H1 (cell line): ENCODE results near the gene GABRR3. TPM values are rescaled to one million over a fixed set of nuclear protein-coding genes. Genes with fewer than 3 reads are reported as not detected.

Experiments
- CBX8 ChIP-seq: fragments of 300-800, 300-1000 bp; sonication (generic); IDR thresholded peaks from 2 replicates; pipeline ENCODE4 v1.7.1; 2016; ENCODE audit warnings: low read depth, low read length, borderline replicate concordance
- GABPA ChIP-seq: IDR thresholded peaks from 2 replicates; pipeline ENCODE4 v1.6.1; 2011; ENCODE audit warnings: mild to moderate bottlenecking, low read length, moderate library complexity, borderline replicate concordance; ENCODE audit not compliant: insufficient read depth
- HDAC2 ChIP-seq, 2 experiments: fragments of 300-600 bp in 1 of 2; sonication (generic) in 1 of 2; IDR thresholded peaks; 2 replicates each; pipeline ENCODE4 v1.6.1; 2011 to 2012; ENCODE audit warnings: low read depth in 2 of 2, low read length in 2 of 2, mild to moderate bottlenecking in 2 of 2, moderate library complexity in 2 of 2, borderline replicate concordance in 1 of 2, inconsistent platforms in 1 of 2
- KDM1A ChIP-seq: fragments of 200-600, 300-600 bp; sonication (generic); IDR thresholded peaks from 2 replicates; pipeline ENCODE4 v1.7.1; 2016; ENCODE audit warnings: mild to moderate bottlenecking, low read length, borderline replicate concordance
- POLR2A ChIP-seq, 2 experiments: IDR thresholded peaks; 1 replicate in 1 of 2; 2 replicates in 1 of 2; pipeline ENCODE4 v1.6.1; 2011; ENCODE audit warnings: low read depth in 2 of 2, low read length in 2 of 2, mild to moderate bottlenecking in 2 of 2; ENCODE audit errors: control extremely low read depth in 1 of 2
- TAF7 ChIP-seq: optimal IDR thresholded peaks from 2 replicates; pipeline ENCODE3; 2011; ENCODE audit warnings: low read depth, mild to moderate bottlenecking, inconsistent platforms, low read length, moderate library complexity, borderline replicate concordance
- polyA plus RNA-seq, 7 experiments: library from polyadenylated mRNA; depleted of rRNA in 3 of 7; stranded (reverse) in 5 of 7; unstranded in 2 of 7; fragments of >200 nt in 5 of 7; fragments of 200-250 nt in 2 of 7; gene quantifications; 1 replicate in 5 of 7; 2 replicates in 1 of 7; 4 replicates in 1 of 7; pipeline versions ENCODE4 v1.2.1 to v1.2.3, GENCODE V29; 2011 to 2013; ENCODE audit warnings: missing spikeins in 2 of 7, mixed read lengths in 2 of 7
- total RNA-seq: library from RNA; stranded (reverse); fragmentation: NEBNext Ultra II Directional; extraction: Animal tissue kit (Norgen Biotek cat#: 25700); gene quantifications from 2 replicates; pipeline ENCODE4 v1.2.1, GENCODE V29; 2021

Gene GABRR3
- total and polyA plus RNA-seq, 2 of the 8 experiments (the other 6 are each of a cell fraction or from before 2014, with no cell fraction given) = not detected

DNA sequence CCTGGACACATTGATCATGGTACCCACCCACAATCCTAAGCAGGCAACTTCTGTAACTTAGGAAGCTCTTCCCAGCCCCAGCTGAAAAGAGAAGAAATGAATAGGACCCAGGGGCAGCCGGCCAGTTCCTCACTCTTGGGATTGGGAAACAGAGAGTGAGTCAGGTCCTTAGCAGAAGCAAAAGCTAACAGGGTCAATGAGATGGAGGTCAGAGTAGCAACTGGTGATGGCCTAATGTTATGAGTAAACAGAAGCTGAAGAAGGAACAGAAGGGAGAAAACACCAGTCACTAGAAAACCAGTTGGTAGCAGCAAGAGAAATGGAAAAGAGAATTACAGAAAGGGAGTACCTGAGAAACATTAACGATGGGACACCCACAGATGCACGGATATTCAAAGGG is 82.8 kb downstream of the GABRR3 start (continued):
- no peak for TF ChIP-seq HDAC2 (IDR thresholded peaks at IDR 0.05; ENCODE audit: borderline replicate concordance in 1 of 2, low read depth in 2 of 2, low read length in 2 of 2)
- no peak for TF ChIP-seq KDM1A
- TF ChIP-seq TAF7 = no peak
- TF ChIP-seq CBX8 = no peak
- TF ChIP-seq GABPA = no peak
- no peak for TF ChIP-seq POLR2A (IDR thresholded peaks at IDR 0.05; ENCODE audit: control extremely low read depth in 1 of 2, low read depth in 2 of 2, low read length in 2 of 2)
- TF ChIP-seq, all 59 proteins: peak for 0
